Measurements from ENCODE around the gene NDUFS7. TPM values are rescaled to one million over a fixed set of nuclear protein-coding genes. Genes with fewer than 3 reads are reported as not detected.

NDUFS7 gene
- total and polyA plus RNA-seq, 10 of the 15 experiments (the other 5 are each of a cell fraction or from before 2014, with no cell fraction given) = 5.1 to 282 (median 92.9) TPM

- H4K20me1 ChIP-seq (ENCODE audit: control insufficient read depth, insufficient read depth) = no peaks in the 10 kb centered on the region
- POLR2A ChIA-PET = interaction anchor here (0.6 kb wide), 2 partner anchors 16 to 129 kb away, joined by 4 read pairs; no protein-coding TSS in a partner anchor
- CTCF ChIA-PET = interaction anchor here (0.6 to 5.0 kb wide), 5 partner anchors 10 to 259 kb away, joined by 3 to 42 read pairs (median 23); partner anchors contain the start of gene NDUFS7
- SMC1A ChIA-PET (ENCODE audit: uncharacterized antibody, unreplicated experiment) = interaction anchor here (1.6 to 2.1 kb wide), 3 partner anchors 57 to 129 kb away, joined by 4 to 12 read pairs (median 7); no protein-coding TSS in a partner anchor
- intact Hi-C loops (cut with micrococcal nuclease; ENCODE audit: unreplicated experiment) = no loop called here
- DNase-seq (ENCODE audit: low read depth, low spot score) (no peak), ATAC-seq (no peak), FAIRE-seq (no peak)
- H2AFZ ChIP-seq (ENCODE audit: control insufficient read depth, low read depth, low read length) = no peak overlapping the region
- H3K36me3 ChIP-seq (ENCODE audit: control insufficient read depth in 2 of 2, insufficient read depth in 2 of 2, low read length in 1 of 2) = peaks cover 4 to 8% of the 10 kb centered on the region in 2 experiments; a peak in 2 of 4 replicates
- no TSS peak for BruUV-seq (replicated peaks)
- 92% methylated on average over 20 of the region's 20 CpGs for WGBS (ENCODE audit: insufficient coverage, insufficient replicate concordance, low lambda C conversion rate, missing lambda C conversion rate)
- no peak overlapping the region for H3K27ac ChIP-seq (ENCODE audit: control insufficient read depth, insufficient read depth)
- H3K4me2 ChIP-seq (ENCODE audit: control insufficient read depth, insufficient read depth) = no peak overlapping the region
- in situ Hi-C loops (cut with MboI) = loop anchor here (5.0 kb wide), 2 partner anchors 56 to 96 kb away; partner anchors contain the start of gene FAM174C
- H3K9ac ChIP-seq (ENCODE audit: control insufficient read depth, insufficient read depth, low read length) = no peak overlapping the region
- H3K9me3 ChIP-seq (replicated peaks; ENCODE audit: control insufficient read depth, insufficient read depth, low read length) = no peaks in the 10 kb centered on the region
- no peaks in the 10 kb centered on the region for H3K27me3 ChIP-seq (replicated peaks in 1 of 2; ENCODE audit: control insufficient read depth in 2 of 2, insufficient read depth in 2 of 2, low read length in 1 of 2)
- H3K79me2 ChIP-seq (ENCODE audit: control insufficient read depth, insufficient read depth, low read length) = no peaks in the 10 kb centered on the region
- RAD21 ChIA-PET (ENCODE audit: unreplicated experiment) = interaction anchor here (1.7 to 2.3 kb wide), 4 partner anchors 59 to 129 kb away, joined by 4 to 23 read pairs (median 14); partner anchors contain the start of gene FAM174C
- no peak overlapping the region for H3K4me3 ChIP-seq
- no peaks in the 10 kb centered on the region for H3K4me1 ChIP-seq (ENCODE audit: control insufficient read depth, insufficient read depth, low read length)
- TF ChIP-seq RFX5 (IDR thresholded peaks at IDR 0.05; ENCODE audit: low read depth, low read length) (no peak), JUND (IDR thresholded peaks at IDR 0.05; ENCODE audit: low read depth, low read length) (no peak), BMI1 (IDR thresholded peaks at IDR 0.05; ENCODE audit: borderline replicate concordance) (no peak), LARP7 (IDR thresholded peaks at IDR 0.05) (no peak), SUPT20H (IDR thresholded peaks at IDR 0.05; ENCODE audit: borderline replicate concordance, control insufficient read depth, low read depth, low read length) (no peak), SMAD1 (IDR thresholded peaks at IDR 0.05; ENCODE audit: low read depth, partially characterized antibody) (no peak), BCLAF1 (IDR thresholded peaks at IDR 0.05) (no peak), KDM1A (IDR thresholded peaks at IDR 0.05; ENCODE audit: borderline replicate concordance) (no peak), TAF1 (IDR thresholded peaks at IDR 0.05; ENCODE audit: borderline replicate concordance, low read depth, low read length) (no peak), MTA2 (IDR thresholded peaks at IDR 0.05; ENCODE audit: low read depth) (no peak), TCF12 (IDR thresholded peaks at IDR 0.05; ENCODE audit: low read depth, low read length) (no peak)
- TF ChIP-seq, protein P1, sequence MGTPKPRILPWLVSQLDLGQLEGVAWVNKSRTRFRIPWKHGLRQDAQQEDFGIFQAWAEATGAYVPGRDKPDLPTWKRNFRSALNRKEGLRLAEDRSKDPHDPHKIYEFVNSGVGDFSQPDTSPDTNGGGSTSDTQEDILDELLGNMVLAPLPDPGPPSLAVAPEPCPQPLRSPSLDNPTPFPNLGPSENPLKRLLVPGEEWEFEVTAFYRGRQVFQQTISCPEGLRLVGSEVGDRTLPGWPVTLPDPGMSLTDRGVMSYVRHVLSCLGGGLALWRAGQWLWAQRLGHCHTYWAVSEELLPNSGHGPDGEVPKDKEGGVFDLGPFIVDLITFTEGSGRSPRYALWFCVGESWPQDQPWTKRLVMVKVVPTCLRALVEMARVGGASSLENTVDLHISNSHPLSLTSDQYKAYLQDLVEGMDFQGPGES (IDR thresholded peaks at IDR 0.05) = no peak
- TF ChIP-seq, protein P2, sequence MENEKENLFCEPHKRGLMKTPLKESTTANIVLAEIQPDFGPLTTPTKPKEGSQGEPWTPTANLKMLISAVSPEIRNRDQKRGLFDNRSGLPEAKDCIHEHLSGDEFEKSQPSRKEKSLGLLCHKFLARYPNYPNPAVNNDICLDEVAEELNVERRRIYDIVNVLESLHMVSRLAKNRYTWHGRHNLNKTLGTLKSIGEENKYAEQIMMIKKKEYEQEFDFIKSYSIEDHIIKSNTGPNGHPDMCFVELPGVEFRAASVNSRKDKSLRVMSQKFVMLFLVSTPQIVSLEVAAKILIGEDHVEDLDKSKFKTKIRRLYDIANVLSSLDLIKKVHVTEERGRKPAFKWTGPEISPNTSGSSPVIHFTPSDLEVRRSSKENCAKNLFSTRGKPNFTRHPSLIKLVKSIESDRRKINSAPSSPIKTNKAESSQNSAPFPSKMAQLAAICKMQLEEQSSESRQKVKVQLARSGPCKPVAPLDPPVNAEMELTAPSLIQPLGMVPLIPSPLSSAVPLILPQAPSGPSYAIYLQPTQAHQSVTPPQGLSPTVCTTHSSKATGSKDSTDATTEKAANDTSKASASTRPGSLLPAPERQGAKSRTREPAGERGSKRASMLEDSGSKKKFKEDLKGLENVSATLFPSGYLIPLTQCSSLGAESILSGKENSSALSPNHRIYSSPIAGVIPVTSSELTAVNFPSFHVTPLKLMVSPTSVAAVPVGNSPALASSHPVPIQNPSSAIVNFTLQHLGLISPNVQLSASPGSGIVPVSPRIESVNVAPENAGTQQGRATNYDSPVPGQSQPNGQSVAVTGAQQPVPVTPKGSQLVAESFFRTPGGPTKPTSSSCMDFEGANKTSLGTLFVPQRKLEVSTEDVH (IDR thresholded peaks at IDR 0.05; ENCODE audit: low read depth, partially characterized antibody) = no peak
Observed at GRCh38 chr19:1373042-1373533, 10.6 kb upstream of the NDUFS7 start.

All from GM12878 (cell line).